ENCODE measurements around the gene MIS18A.
"Not testable (repeated sequence)": the region's sequence is repeated elsewhere in the genome, so short reads cannot be mapped to it uniquely, and the experiment has no call there.

DNA sequence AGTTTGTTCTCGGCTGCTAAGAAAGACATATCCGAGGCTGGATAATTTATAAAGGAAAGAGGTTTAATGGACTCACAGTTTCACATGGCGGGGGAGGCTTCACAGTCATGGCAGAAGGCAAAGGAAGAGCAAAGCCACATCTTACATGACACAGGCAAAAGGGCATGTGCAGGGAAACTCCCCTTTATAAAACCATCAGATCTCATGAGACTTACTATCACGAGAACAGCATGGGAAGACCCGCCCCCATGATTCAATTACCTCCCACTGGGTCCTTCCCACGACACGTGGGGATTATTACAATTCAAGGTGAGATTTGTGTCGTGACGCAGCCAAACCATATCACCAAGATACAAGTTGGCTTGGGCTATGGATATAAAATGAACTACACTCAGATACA, 32.1 kb upstream of the MIS18A start:
- TF ChIP-seq, protein P1, sequence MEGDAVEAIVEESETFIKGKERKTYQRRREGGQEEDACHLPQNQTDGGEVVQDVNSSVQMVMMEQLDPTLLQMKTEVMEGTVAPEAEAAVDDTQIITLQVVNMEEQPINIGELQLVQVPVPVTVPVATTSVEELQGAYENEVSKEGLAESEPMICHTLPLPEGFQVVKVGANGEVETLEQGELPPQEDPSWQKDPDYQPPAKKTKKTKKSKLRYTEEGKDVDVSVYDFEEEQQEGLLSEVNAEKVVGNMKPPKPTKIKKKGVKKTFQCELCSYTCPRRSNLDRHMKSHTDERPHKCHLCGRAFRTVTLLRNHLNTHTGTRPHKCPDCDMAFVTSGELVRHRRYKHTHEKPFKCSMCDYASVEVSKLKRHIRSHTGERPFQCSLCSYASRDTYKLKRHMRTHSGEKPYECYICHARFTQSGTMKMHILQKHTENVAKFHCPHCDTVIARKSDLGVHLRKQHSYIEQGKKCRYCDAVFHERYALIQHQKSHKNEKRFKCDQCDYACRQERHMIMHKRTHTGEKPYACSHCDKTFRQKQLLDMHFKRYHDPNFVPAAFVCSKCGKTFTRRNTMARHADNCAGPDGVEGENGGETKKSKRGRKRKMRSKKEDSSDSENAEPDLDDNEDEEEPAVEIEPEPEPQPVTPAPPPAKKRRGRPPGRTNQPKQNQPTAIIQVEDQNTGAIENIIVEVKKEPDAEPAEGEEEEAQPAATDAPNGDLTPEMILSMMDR (IDR thresholded peaks at IDR 0.05 in 8 of 11, conservative IDR thresholded peaks at IDR 0.05 in 3 of 11): not testable (repeated sequence)
- TF ChIP-seq POLR2A, POLR2AphosphoS5 (IDR thresholded peaks at IDR 0.05): not testable (repeated sequence)

All from spleen (tissue), 7 donors.